HEK293 (cell line): ENCODE data around the gene SLC6A3.

ENCODE experiments used
- CTCF ChIA-PET: fragments of 350-600 bp; formaldehyde crosslinking; extraction: SDS; loops from one replicate; lab custom pipeline; 2021; ENCODE audit warnings: antibody characterized with exemption; lab: Yijun Ruan, JAX
- POLR2A ChIA-PET: fragments of 300-600 bp; formaldehyde crosslinking; extraction: SDS; loops from one replicate; lab custom pipeline; 2020; ENCODE audit warnings: antibody characterized with exemption, inconsistent platforms; lab: Yijun Ruan, JAX
- H3K27ac ChIP-seq: fragments of 200-500 bp; sonication (Bioruptor generic); 2 replicates; pipeline ENCODE4 v1.5.1; 2014; ENCODE audit warnings: low read depth, low read length, control low read depth, inconsistent platforms; ENCODE audit errors: extremely low read depth
- H3K36me3 ChIP-seq, 2 experiments: fragments of 200-500 bp in 1 of 2; sonication (Bioruptor generic) in 1 of 2; 1 replicate in 1 of 2; 2 replicates in 1 of 2; pipeline ENCODE4 v1.5.1; 2014 to 2017; ENCODE audit warnings: inconsistent platforms in 2 of 2, low read length in 2 of 2; ENCODE audit not compliant: control insufficient read depth in 2 of 2, insufficient read depth in 1 of 2
- H3K4me1 ChIP-seq: fragments of 200-500 bp; sonication (Bioruptor generic); 2 replicates; pipeline ENCODE4 v1.5.1; 2014; ENCODE audit warnings: mild to moderate bottlenecking, low read length, inconsistent platforms; ENCODE audit not compliant: control insufficient read depth, insufficient read depth
- H3K4me3 ChIP-seq: 2 replicates; pipeline ENCODE4 v1.5.1; 2011; ENCODE audit warnings: low read depth, mild to moderate bottlenecking, control low read depth, low read length, moderate library complexity
- H3K9me3 ChIP-seq: fragments of 200-500 bp; sonication (Bioruptor generic); 2 replicates; pipeline ENCODE4 v1.5.1; 2014; ENCODE audit warnings: low read depth, low read length, inconsistent platforms; ENCODE audit not compliant: control insufficient read depth, insufficient read depth
- OSR2 ChIP-seq: fragments of 450-650 bp; formaldehyde crosslinking; IDR thresholded peaks from 2 replicates; pipeline ENCODE4 v1.5.1; 2016; ENCODE audit warnings: missing biosample characterization, missing genetic modification characterization
- PRDM6 ChIP-seq: fragments of 450-650 bp; formaldehyde crosslinking; IDR thresholded peaks from 2 replicates; pipeline ENCODE4 v1.5.1; 2017; ENCODE audit warnings: missing biosample characterization, missing genetic modification characterization
- RBAK ChIP-seq: fragments of 450-650 bp; formaldehyde crosslinking; IDR thresholded peaks from 2 replicates; pipeline ENCODE4 v1.5.1; 2016; ENCODE audit warnings: missing biosample characterization, missing genetic modification characterization
- SCRT2 ChIP-seq: fragments of 450-650 bp; formaldehyde crosslinking; IDR thresholded peaks from 2 replicates; pipeline ENCODE4 v1.5.1; 2016; ENCODE audit warnings: missing biosample characterization, missing genetic modification characterization
- SETDB1 ChIP-seq: IDR thresholded peaks from one replicate; pipeline ENCODE4 v1.6.1; 2017; ENCODE audit warnings: mild to moderate bottlenecking, low read length, moderate library complexity, mixed read lengths; ENCODE audit not compliant: insufficient read length
- SP7 ChIP-seq: fragments of 450-650 bp; formaldehyde crosslinking; IDR thresholded peaks from 2 replicates; pipeline ENCODE4 v1.5.1; 2016; ENCODE audit warnings: missing biosample characterization, missing genetic modification characterization
- TSHZ1 ChIP-seq: fragments of 450-650 bp; formaldehyde crosslinking; IDR thresholded peaks from 2 replicates; pipeline ENCODE4 v1.5.1; 2016; ENCODE audit warnings: missing biosample characterization, missing genetic modification characterization, borderline replicate concordance
- ZBTB7A ChIP-seq: fragments of 450-650 bp; formaldehyde crosslinking; IDR thresholded peaks from 2 replicates; pipeline ENCODE4 v1.5.1; 2016; ENCODE audit warnings: low read depth, missing biosample characterization, missing genetic modification characterization
- ZFP3 ChIP-seq: fragments of 450-650 bp; formaldehyde crosslinking; IDR thresholded peaks from 2 replicates; pipeline ENCODE4 v1.5.1; 2016; ENCODE audit warnings: low read depth, missing biosample characterization, missing genetic modification characterization
- ZFP41 ChIP-seq: fragments of 450-650 bp; formaldehyde crosslinking; IDR thresholded peaks from 2 replicates; pipeline ENCODE4 v1.5.1; 2016; ENCODE audit warnings: missing biosample characterization, missing genetic modification characterization, borderline replicate concordance
- ZNF146 ChIP-seq: fragments of 450-650 bp; formaldehyde crosslinking; IDR thresholded peaks from 2 replicates; pipeline ENCODE4 v1.5.1; 2016; ENCODE audit warnings: missing biosample characterization, missing genetic modification characterization
- ZNF155 ChIP-seq: fragments of 450-650 bp; formaldehyde crosslinking; IDR thresholded peaks from 2 replicates; pipeline ENCODE4 v1.5.1; 2016; ENCODE audit warnings: missing biosample characterization, missing genetic modification characterization
- ZNF214 ChIP-seq: fragments of 450-650 bp; formaldehyde crosslinking; IDR thresholded peaks from 2 replicates; pipeline ENCODE4 v1.5.1; 2017; ENCODE audit warnings: missing biosample characterization, mild to moderate bottlenecking, missing genetic modification characterization, borderline replicate concordance
- ZNF548 ChIP-seq: fragments of 450-650 bp; formaldehyde crosslinking; IDR thresholded peaks from 2 replicates; pipeline ENCODE4 v1.5.1; 2016; ENCODE audit warnings: missing biosample characterization, missing genetic modification characterization
- ZNF558 ChIP-seq: fragments of 450-650 bp; formaldehyde crosslinking; IDR thresholded peaks from 2 replicates; pipeline ENCODE4 v1.5.1; 2016; ENCODE audit warnings: missing biosample characterization, missing genetic modification characterization
- ZNF560 ChIP-seq: fragments of 450-650 bp; formaldehyde crosslinking; IDR thresholded peaks from 2 replicates; pipeline ENCODE4 v1.5.1; 2017; ENCODE audit warnings: missing biosample characterization, missing genetic modification characterization, borderline replicate concordance
- ZNF580 ChIP-seq: fragments of 450-650 bp; formaldehyde crosslinking; IDR thresholded peaks from 2 replicates; pipeline ENCODE4 v1.5.1; 2016; ENCODE audit warnings: missing biosample characterization, missing genetic modification characterization
- ZSCAN18 ChIP-seq: fragments of 450-650 bp; formaldehyde crosslinking; IDR thresholded peaks from 2 replicates; pipeline ENCODE4 v1.5.1; 2016; ENCODE audit warnings: missing biosample characterization, missing genetic modification characterization
- ZSCAN5A ChIP-seq: fragments of 450-650 bp; formaldehyde crosslinking; IDR thresholded peaks from 2 replicates; pipeline ENCODE4 v1.5.1; 2016; ENCODE audit warnings: missing biosample characterization, missing genetic modification characterization

The SLC6A3 gene

GRCh38 chr5:1370006-1370405 is 75.2 kb downstream of the SLC6A3 start:
- TF ChIP-seq ZNF580 (tag by site-specific recombination) (no peak), ZNF548 (tag by site-specific recombination) (no peak), RBAK (tag by site-specific recombination) (no peak), ZSCAN5A (tag by site-specific recombination) (no peak), SCRT2 (tag by site-specific recombination) (no peak), ZBTB7A (tag by site-specific recombination) (no peak), ZNF558 (no peak), ZNF146 (tag by site-specific recombination) (no peak)
- TF ChIP-seq, all 188 proteins: peak for 0
- Histone ChIP-seq H3K9me3 (no peaks in the 10 kb centered on the region), H3K4me1 (no peaks in the 10 kb centered on the region), H3K4me3 (no peak overlapping the region), H3K27ac (no peak overlapping the region), H3K36me3 (no peaks in the 10 kb centered on the region)
- ChIA-PET CTCF (interaction anchor here (0.9 to 1.2 kb wide), 2 partner anchors 8 to 10 kb away, joined by 3 to 11 read pairs; no protein-coding TSS in a partner anchor), POLR2A (no interaction called here)

GRCh38 chr5:1368756-1369155 is 76.5 kb downstream of the SLC6A3 start:
- H3K4me1 ChIP-seq: no peaks in the 10 kb centered on the region
- TF ChIP-seq PRDM6 (tag by site-specific recombination): no peak
- TF ChIP-seq, all 188 proteins: peak for 0
- CTCF ChIA-PET: no interaction called here

GRCh38 chr5:1368236-1368635 is 77.0 kb downstream of the SLC6A3 start:
- CTCF ChIA-PET: interaction anchor here (0.8 to 1.3 kb wide), 2 partner anchors 12 to 65 kb away, joined by 3 to 7 read pairs; no protein-coding TSS in a partner anchor
- TF ChIP-seq ZSCAN18 (tag by site-specific recombination): no peak
- Histone ChIP-seq H3K4me1 (no peaks in the 10 kb centered on the region), H3K36me3 (no peaks in the 10 kb centered on the region), H3K4me3 (no peak overlapping the region), H3K27ac (no peak overlapping the region), H3K9me3 (no peaks in the 10 kb centered on the region)
- POLR2A ChIA-PET: no interaction called here

More at GRCh38 chr5:1368756-1369155, 76.5 kb downstream of the SLC6A3 start:
- no peaks in the 10 kb centered on the region for H3K36me3 ChIP-seq
- no peak overlapping the region for H3K27ac ChIP-seq
- POLR2A ChIA-PET: no interaction called here
- H3K9me3 ChIP-seq: no peaks in the 10 kb centered on the region
- no peak overlapping the region for H3K4me3 ChIP-seq

- TF ChIP-seq OSR2 (no peak), ZNF560 (tag by site-specific recombination) (no peak), TSHZ1 (tag by site-specific recombination) (no peak), ZNF155 (tag by site-specific recombination) (no peak), ZNF214 (tag by site-specific recombination) (no peak), ZFP3 (tag by site-specific recombination) (no peak), SP7 (tag by site-specific recombination) (no peak), ZFP41 (tag by site-specific recombination) (no peak), SETDB1 (no peak)
- CTCF ChIA-PET: interaction anchor here (0.6 to 1.3 kb wide), 2 partner anchors 13 to 238 kb away, joined by 3 to 7 read pairs; no protein-coding TSS in a partner anchor
- POLR2A ChIA-PET: no interaction called here
- Histone ChIP-seq H3K9me3 (no peaks in the 10 kb centered on the region), H3K27ac (no peak overlapping the region), H3K4me3 (no peak overlapping the region), H3K36me3 (no peaks in the 10 kb centered on the region), H3K4me1 (no peaks in the 10 kb centered on the region)
Measured at GRCh38 chr5:1367149-1367548, 78.1 kb downstream of the SLC6A3 start.
